Measurements from ENCODE around the gene GNB1.

GRCh38 chr1:1924386-1924785 is 33.5 kb upstream of the GNB1 start:
- no peak for TF ChIP-seq CTCF (IDR thresholded peaks at IDR 0.05; ENCODE audit: insufficient read depth, low read length, poor library complexity, severe bottlenecking)
- TF ChIP-seq EZH2phosphoT487 (conservative IDR thresholded peaks at IDR 0.05; ENCODE audit: low read length) = no peak

Data from SU-DHL-6 (cell line).